Umbilical cord (tissue), 2 donors: ENCODE results near the gene ECM2. TPM values are rescaled to one million over a fixed set of nuclear protein-coding genes. Genes with fewer than 3 reads are reported as not detected.
A peak's percentile ranks its signal among the peaks of the same experiment; 100 is the strongest.

Experiments
- DNase-seq: peaks from one replicate; pipeline ENCODE4 v3.0.0-alpha.2; 2015; ENCODE audit warnings: low spot score
- total RNA-seq: library from RNA; depleted of rRNA; stranded (reverse); fragments of >200 nt; gene quantifications from one replicate; pipeline ENCODE4 v1.2.3, GENCODE V29; 2014; ENCODE audit warnings: low replicate concordance; ENCODE audit not compliant: insufficient read depth

The ECM2 gene
- total RNA-seq, 1 donor from 2014 or later = 13.5 TPM

DNA sequence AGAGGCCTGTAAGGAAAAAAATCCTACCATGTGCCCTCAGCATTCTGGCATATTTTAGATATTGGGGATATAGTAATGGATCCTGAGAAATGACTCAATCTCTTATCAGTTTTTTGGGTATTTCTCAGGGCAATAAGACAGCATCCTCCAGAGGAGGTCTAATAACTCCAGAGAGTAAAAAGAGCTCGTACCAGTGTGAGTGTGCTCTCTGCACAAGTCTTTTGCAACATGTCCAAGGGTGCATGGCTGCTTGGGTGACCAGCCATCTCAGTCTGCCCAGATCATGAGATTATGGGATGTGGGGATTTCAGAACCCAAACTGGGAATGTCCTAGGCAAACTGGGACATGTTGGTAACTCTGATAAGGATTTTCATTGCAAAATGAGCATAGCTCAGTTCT lies 68.7 kb downstream of the ECM2 start:
- no peak for DNase-seq

DNA sequence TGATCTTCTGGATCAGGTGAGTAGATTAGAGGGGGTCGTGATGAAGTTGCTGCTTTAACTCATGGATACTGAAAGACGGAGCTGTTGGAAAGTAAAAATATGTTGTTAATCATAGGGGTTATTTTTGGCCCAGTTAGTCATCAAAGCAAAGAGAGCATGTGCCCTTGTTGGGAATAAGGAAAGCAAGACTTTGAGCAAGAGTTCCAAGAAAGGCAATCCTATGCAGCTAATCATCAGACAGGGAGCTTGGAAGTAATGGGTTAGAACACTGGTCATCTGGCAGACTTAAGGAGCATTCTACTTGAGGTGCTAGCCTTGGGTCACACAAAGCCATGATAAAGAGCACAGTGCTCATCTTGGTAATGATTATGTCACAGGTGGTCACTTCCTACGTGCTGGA lies 71.8 kb downstream of the ECM2 start:
- DNase-seq = peak; percentile 60

DNA sequence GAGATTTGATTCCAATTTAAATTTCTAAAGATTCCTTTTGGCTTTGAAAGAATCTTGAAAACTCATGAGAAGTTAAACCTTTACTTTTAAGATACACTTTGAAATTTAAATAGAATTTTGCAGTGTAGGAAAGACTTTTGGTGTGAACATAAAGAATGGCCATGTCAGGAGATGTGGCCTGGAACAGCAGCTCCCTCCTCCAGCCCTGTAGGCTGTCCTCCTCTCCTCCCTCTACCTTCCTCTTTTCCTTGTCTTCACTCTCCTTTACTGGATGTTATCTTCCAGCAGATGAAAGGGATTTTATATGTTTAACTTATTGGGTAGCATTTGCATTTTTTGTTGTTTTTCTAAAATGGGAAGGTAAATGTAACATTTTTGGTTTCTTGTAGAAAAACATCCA lies 72.4 kb downstream of the ECM2 start:
- DNase-seq = no peak

DNA sequence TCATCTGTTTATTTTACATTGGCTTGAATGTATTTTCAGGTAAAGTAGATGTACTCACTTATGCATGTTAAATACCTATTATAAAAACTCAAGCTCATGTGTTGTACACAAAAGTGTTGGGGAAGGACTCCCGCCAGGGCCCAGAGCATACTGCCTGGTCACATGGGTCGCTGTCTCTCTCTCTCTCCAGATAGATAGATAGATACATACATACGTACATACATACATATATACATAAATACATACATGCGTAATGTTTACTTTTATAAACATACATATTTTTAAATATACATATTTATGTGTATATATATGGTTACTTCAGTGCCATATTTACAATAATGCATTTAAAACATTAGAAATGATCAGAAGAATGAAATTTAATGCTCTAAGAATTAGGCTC lies 78.2 kb downstream of the ECM2 start:
- DNase-seq = no peak

DNA sequence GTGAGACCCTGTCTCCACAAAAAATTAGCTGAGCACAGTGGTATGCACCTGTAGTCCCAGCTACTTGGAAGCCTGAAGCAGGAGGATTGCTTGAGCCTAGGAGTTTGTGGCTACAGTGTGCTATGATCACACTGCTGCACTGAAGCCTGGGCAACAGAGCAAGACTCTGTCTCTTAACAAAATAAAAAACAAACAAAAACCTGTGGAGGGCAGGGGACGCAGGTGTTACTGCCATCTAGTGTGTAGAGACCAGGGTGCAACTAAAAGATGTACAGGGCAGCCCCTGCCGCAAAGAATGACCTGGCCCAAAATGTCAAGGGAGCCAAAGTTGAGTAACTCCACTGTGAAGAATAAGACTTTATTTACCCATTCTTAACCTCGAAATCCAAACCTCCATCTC lies 80.6 kb downstream of the ECM2 start:
- DNase-seq = no peak

DNA sequence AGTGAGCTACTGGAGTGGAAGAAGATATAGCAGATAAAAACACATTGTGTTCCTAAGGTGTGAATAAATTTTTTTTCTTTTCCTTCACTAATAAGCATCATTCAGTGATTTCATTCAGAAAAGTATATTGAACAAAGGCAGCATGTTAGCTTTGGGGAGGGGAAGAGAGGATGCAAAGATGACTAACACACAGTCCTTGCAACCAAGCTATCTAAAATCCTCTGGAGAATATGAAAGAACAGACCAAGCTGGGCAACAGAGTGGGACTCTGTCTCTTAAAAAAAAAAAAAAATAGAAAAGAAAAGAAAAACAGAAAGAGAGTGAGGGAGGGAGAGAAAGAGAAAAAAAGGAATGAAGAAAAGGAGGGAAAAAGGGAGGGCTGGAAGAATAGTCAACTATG lies 89.3 kb downstream of the ECM2 start:
- DNase-seq = no peak

Other genes starting within 250 kb of the ECM2 start
- 176 TPM for gene IARS1, start 242.3 kb downstream of the ECM2 start, total RNA-seq
- 49.6 TPM for gene NOL8, start 210.6 kb downstream of the ECM2 start, total RNA-seq
- 8.9 TPM for gene CENPP, start 210.0 kb downstream of the ECM2 start, total RNA-seq
- gene OGN, start 131.4 kb downstream of the ECM2 start, total RNA-seq = 567 TPM
- 17.1 TPM for gene OMD, start 111.5 kb downstream of the ECM2 start, total RNA-seq
- 132 TPM for gene ASPN, start 53.5 kb downstream of the ECM2 start, total RNA-seq
- 4.3 TPM for gene IPPK, start 134.1 kb upstream of the ECM2 start, total RNA-seq
- gene BICD2, start 228.8 kb upstream of the ECM2 start, total RNA-seq = 52.5 TPM